Fibroblast of villous mesenchyme (primary cell): ENCODE measurements around the gene MAGEH1. TPM values are rescaled to one million over a fixed set of nuclear protein-coding genes. Genes with fewer than 3 reads are reported as not detected.
A peak's percentile ranks its signal among the peaks of the same experiment; 100 is the strongest.

Experiments
- DNase-seq: peaks from one replicate; pipeline ENCODE4 v3.0.0-alpha.2; 2010; ENCODE audit warnings: low read depth
- H3K4me3 ChIP-seq: 2 replicates; pipeline ENCODE4 v1.5.1; 2011; ENCODE audit warnings: low read depth, mild to moderate bottlenecking, low read length
- total RNA-seq: library from RNA; depleted of rRNA; stranded (reverse); fragments of >200 nt; gene quantifications from 2 replicates; pipeline ENCODE4 v1.2.3, GENCODE V29; 2012
- TF ChIP-seq, protein P1 (sequence below): IDR thresholded peaks from 2 replicates; pipeline ENCODE4 v1.5.1; 2012; ENCODE audit warnings: low read depth, mild to moderate bottlenecking, low read length; ENCODE audit not compliant: insufficient read depth

The MAGEH1 gene
- total RNA-seq, 1 donor, result 37.6 TPM

- TF ChIP-seq, protein P1, sequence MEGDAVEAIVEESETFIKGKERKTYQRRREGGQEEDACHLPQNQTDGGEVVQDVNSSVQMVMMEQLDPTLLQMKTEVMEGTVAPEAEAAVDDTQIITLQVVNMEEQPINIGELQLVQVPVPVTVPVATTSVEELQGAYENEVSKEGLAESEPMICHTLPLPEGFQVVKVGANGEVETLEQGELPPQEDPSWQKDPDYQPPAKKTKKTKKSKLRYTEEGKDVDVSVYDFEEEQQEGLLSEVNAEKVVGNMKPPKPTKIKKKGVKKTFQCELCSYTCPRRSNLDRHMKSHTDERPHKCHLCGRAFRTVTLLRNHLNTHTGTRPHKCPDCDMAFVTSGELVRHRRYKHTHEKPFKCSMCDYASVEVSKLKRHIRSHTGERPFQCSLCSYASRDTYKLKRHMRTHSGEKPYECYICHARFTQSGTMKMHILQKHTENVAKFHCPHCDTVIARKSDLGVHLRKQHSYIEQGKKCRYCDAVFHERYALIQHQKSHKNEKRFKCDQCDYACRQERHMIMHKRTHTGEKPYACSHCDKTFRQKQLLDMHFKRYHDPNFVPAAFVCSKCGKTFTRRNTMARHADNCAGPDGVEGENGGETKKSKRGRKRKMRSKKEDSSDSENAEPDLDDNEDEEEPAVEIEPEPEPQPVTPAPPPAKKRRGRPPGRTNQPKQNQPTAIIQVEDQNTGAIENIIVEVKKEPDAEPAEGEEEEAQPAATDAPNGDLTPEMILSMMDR, result no peak
- DNase-seq, result no peak
- no peak overlapping the region for H3K4me3 ChIP-seq
These were observed 28.6 kb downstream of the MAGEH1 start for GRCh38 chrX:55480390-55481062.

DNA sequence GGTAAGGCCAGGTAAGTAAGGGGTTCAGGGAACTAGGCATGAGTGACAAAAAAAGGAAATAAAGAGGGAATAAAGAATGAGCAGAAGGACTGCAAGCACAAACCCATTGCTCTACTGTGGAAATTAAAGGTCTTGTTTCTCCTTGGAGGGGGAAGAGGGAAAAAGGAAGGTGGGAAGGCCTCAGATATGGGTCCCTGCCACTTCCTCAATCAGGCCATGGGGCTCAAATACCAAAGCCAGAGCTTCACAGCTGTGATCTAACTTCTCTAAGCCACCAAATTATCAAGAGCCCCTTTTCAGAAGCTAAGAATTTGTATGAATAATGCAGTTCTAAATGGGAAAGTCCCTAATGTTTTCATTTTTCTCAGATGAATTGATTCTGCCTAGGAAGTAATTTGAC, 33.0 kb downstream of the MAGEH1 start:
- TF ChIP-seq, protein P1, result no peak
- no peak overlapping the region for H3K4me3 ChIP-seq
- DNase-seq, result no peak

GRCh38 chrX:55486736-55487135, 34.8 kb downstream of the MAGEH1 start:
- no peak overlapping the region for H3K4me3 ChIP-seq
- TF ChIP-seq, protein P1, result no peak
- DNase-seq, result no peak

GRCh38 chrX:55487143-55487542, 35.2 kb downstream of the MAGEH1 start:
- no peak for DNase-seq
- no peak overlapping the region for H3K4me3 ChIP-seq
- TF ChIP-seq, protein P1, result no peak

DNA sequence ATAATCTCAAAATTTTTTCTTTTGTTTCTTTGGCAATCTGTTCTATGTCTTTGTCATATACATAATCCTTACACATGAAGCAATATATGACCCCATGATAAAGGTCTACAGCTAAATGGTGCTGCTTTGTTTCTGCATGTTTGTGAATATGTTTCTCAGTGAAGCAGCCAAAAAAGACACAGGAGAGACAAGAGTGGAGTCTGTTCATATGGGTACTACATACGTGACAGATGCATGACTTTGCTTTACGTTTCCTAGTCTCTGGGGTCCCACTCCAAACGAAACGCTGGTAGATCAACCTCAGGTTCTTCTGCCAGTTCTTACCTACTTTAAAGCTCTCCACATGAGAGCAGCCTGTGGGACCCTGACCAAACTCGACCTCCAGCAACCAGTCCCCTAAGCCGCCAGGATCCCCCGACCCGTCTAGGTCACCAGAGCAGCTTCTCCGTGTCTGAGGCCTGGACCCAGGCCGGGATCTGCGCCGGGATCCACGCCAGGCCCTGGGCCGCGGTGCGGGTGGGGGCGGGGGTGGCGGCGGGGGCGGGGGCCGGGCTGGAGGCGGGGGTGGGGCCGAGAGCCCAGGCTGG, 36.2 kb downstream of the MAGEH1 start:
- H3K4me3 ChIP-seq, result peak overlapping the region; percentile 66
- peak; percentile 4 for DNase-seq
- TF ChIP-seq, protein P1, result no peak

DNA sequence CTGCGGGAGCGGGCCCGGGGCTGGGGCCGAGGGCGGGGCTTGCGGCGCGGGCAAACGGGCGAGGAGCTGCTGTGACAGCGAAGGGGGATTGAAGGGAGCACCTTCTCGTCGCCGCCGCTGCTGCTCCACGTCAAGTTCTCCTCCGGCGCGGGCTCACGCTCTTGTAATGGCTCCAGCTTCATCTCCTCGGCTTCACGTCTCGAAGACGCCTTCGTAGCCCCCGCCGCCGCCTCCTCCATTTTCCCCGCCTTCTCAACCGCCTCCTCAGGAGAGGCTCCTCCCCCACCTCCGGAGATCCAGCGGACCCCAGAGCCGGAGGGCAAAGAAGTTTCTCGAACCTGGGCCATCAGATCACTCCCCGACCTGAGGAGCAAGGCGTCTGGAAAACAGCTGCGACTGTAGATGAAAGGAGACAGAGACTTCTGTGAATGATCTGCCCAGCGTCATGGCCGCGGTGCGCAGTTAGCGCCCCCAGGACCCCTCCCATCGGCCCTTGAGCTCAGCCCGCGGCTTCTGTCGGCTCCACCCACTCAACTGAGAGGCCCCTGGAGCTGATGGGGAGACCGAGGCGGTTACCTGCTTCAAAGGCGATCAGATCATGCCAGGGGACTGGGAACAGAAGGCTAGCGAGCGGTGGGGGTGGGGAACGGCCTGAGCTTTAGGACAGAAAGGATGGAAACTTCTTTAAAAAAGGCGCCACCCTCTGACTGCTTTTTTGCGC, 36.8 kb downstream of the MAGEH1 start:
- TF ChIP-seq, protein P1, result no peak
- peak; percentile 39 for DNase-seq
- H3K4me3 ChIP-seq, result peak overlapping the region; percentile 66
